SK-N-SH treated with all-trans-retinoic acid at 6 μM for 48 hours (cell line): ENCODE results near the gene UBA52.

ENCODE experiments used
- ESRRG ChIP-seq: fragments of 250-450 bp; sonication (Bioruptor Pico); IDR thresholded peaks from 2 replicates; pipeline ENCODE4 v1.6.1; 2021; ENCODE audit warnings: mild to moderate bottlenecking
- PATZ1 ChIP-seq: fragments of 250-450 bp; sonication (Bioruptor Pico); IDR thresholded peaks from 2 replicates; pipeline ENCODE4 v1.8.0; 2020; ENCODE audit warnings: mild to moderate bottlenecking, moderate library complexity, borderline replicate concordance
- RARB ChIP-seq: fragments of 250-450 bp; sonication (Bioruptor Pico); IDR thresholded peaks from 2 replicates; pipeline ENCODE4 v1.8.0; 2021; ENCODE audit warnings: mild to moderate bottlenecking, moderate library complexity
- ZFP30 ChIP-seq: fragments of 450-650 bp; formaldehyde crosslinking; IDR thresholded peaks from 2 replicates; pipeline ENCODE4 v1.5.0; 2022; ENCODE audit warnings: mild to moderate bottlenecking, moderate library complexity
- ZNF8 ChIP-seq: fragments of 450-650 bp; formaldehyde crosslinking; IDR thresholded peaks from 2 replicates; pipeline ENCODE4 v1.5.0; 2020; ENCODE audit warnings: mild to moderate bottlenecking, moderate library complexity
- TF ChIP-seq, protein P1 (sequence below): fragments of 250-450 bp; sonication (Bioruptor Pico); IDR thresholded peaks from 2 replicates; pipeline ENCODE4 v1.5.0; 2020; ENCODE audit warnings: mild to moderate bottlenecking, moderate library complexity
- TF ChIP-seq, protein P2 (sequence below): fragments of 250-450 bp; sonication (Bioruptor Pico); IDR thresholded peaks from 2 replicates; pipeline ENCODE4 v1.5.1; 2020; ENCODE audit warnings: low read depth, mild to moderate bottlenecking, moderate library complexity

DNA sequence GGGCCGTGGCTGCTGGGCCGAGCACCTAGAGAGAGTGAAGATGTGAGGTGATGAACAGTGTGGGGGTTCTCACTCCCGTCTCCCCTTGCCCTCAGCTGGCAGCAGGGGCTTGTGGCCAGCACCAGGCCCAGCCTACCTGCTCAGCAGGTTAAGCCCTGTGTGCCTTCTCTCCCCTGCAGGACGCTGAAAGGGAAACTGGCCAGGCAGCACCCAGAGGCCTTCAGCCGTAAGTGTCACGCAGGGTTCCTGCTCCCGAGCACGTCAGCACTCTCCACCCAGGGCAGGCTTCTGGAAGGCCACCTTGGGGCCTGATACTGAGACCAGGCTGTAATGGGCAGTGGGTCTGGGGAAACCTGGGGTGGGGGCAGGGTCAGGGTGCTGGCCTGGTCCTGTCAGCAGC lies 4.7 kb upstream of the UBA52 start:
- TF ChIP-seq RARB (CRISPR knock-in tag): no peak
- TF ChIP-seq ESRRG (CRISPR knock-in tag): no peak
- TF ChIP-seq ZFP30 (CRISPR knock-in tag): no peak
- no peak for TF ChIP-seq PATZ1 (CRISPR knock-in tag)
- TF ChIP-seq, protein P1, sequence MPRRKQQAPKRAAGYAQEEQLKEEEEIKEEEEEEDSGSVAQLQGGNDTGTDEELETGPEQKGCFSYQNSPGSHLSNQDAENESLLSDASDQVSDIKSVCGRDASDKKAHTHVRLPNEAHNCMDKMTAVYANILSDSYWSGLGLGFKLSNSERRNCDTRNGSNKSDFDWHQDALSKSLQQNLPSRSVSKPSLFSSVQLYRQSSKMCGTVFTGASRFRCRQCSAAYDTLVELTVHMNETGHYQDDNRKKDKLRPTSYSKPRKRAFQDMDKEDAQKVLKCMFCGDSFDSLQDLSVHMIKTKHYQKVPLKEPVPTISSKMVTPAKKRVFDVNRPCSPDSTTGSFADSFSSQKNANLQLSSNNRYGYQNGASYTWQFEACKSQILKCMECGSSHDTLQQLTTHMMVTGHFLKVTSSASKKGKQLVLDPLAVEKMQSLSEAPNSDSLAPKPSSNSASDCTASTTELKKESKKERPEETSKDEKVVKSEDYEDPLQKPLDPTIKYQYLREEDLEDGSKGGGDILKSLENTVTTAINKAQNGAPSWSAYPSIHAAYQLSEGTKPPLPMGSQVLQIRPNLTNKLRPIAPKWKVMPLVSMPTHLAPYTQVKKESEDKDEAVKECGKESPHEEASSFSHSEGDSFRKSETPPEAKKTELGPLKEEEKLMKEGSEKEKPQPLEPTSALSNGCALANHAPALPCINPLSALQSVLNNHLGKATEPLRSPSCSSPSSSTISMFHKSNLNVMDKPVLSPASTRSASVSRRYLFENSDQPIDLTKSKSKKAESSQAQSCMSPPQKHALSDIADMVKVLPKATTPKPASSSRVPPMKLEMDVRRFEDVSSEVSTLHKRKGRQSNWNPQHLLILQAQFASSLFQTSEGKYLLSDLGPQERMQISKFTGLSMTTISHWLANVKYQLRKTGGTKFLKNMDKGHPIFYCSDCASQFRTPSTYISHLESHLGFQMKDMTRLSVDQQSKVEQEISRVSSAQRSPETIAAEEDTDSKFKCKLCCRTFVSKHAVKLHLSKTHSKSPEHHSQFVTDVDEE: no peak
- TF ChIP-seq, protein P2, sequence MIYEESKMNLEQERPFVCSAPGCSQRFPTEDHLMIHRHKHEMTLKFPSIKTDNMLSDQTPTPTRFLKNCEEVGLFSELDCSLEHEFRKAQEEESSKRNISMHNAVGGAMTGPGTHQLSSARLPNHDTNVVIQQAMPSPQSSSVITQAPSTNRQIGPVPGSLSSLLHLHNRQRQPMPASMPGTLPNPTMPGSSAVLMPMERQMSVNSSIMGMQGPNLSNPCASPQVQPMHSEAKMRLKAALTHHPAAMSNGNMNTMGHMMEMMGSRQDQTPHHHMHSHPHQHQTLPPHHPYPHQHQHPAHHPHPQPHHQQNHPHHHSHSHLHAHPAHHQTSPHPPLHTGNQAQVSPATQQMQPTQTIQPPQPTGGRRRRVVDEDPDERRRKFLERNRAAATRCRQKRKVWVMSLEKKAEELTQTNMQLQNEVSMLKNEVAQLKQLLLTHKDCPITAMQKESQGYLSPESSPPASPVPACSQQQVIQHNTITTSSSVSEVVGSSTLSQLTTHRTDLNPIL (CRISPR knock-in tag): no peak
- TF ChIP-seq ZNF8: no peak
